HK-2 (cell line): ENCODE data around the gene ANO3.

Experiments
- DNase-seq: peaks from one replicate; pipeline ENCODE4 v3.0.0-alpha.2; 2018; ENCODE audit not compliant: unreplicated experiment

Gene ANO3

DNA sequence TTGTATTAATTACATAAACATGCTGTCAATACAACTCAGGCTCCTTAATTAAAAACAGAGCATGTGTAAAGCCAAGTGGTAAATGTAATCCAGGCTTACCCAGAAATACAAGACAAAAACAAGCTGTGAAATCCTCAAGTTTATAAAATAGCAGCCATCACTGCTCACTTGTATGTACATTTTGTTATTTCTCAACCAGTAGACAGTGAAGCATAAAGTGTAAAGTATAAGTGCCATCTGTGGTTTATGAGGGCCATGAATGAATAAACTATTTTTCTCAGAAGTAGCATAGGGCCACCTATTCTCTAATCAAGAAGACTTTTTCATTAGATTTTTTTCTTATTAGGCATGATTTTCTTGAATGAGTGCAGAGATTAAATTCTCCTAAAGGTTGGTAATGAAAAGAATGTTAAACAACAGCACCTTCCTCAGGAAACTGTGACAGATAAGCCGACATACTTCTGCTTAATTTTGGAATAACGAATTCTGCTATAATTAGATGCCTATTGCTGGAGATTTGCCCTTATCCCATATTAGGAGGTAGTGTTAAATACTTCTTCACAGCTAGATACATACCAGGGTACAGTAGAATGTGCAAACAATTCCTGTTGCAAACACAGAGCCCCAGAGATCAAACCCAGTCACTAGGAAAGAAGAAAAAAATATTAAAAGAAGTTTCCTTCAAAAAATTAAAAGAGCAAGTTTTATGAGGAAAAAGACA is 377.0 kb downstream of the ANO3 start:
- DNase-seq, result no peak

DNA sequence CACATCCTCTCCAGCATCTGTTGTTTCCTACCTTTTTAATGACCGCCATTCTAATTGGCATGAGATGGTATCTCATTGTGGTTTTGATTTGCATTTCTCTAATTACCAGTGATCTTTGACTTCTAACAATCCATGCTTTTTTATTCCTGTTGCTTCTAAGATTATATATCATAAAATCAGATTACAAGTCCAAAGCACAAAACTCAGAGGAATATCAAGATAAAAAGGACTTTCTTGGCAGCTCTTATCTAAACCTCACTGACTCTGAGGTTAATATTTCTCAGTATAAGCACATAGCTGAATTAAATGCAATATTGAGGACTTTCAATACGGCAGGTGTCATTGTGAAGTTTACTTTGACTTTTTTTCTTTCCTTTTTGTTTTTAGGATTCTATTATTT is 378.6 kb downstream of the ANO3 start:
- no peak for DNase-seq

DNA sequence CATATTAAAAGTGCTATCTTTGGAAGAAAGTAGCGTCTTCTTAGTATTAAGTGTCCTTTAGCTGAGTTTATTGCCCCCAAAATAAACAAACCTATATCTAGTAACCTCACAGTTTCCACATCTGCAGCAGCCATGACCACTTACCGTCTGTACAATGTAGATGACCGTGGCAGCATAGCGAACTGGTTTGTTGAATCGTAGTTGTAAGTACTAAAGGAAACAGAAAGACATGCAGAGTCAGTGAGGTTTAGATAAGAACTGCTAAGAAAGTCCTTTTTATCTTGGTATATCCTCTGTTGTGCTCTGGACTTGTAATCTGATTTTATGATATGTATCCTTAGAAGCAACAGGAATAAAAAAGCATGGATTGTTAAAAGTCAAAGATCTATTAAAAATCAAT is 380.6 kb downstream of the ANO3 start:
- no peak for DNase-seq
